ENCODE measurements around the gene NDUFS5.

Gene NDUFS5

DNA sequence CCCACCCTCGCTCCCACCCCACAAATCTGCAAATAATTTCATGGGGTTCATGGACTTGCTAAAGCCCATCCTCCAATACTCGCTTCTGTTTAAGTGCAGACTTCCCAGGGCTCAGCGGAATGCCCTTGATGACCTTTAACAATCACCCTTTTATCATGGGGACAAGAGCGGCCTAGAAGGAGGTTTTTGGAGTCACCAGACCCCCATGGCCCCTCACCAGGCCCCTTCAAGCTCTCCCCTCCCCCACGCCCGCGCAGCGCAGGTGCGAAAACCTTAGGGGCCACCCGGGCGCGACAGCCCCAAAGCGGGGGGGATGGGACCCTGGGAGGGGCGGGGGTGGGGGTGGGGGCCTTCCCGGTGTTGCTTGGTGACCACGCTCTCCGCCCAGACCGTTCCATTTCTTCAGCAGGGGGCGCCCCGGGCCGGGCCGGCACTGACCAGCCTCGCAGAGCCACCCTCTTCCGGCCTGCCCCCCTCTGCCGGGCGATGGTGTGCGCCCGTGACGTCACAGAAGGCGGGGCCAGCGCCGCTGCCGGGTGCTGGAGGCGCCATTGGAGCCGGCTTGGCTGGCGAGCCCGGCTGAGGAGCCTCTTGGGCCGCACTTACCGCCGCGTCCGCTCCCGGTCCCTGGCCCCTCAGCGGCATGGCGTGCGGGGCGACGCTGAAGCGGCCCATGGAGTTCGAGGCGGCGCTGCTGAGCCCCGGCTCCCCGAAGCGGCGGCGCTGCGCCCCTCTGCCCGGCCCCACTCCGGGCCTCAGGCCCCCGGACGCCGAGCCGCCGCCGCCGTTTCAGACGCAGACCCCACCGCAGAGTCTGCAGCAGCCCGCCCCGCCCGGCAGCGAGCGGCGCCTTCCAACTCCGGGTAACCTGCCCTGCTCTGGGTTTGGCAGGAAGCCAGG is 35.2 kb upstream of the NDUFS5 start, which contains the start of gene AKIRIN1:
Gene AKIRIN1 (plus strand): TSS at position 539 of the 900 bp plus-strand sequence. CDS start 105 bp downstream, at position 644.
- intact Hi-C loops (cut with DNase I; ENCODE audit: low total_unique reads), result loop anchor here (5.0 kb wide), 1 partner anchor 129 kb away; no protein-coding TSS in a partner anchor
- TF ChIP-seq CTCF (IDR thresholded peaks at IDR 0.05), result peak; percentile 22 to 39
- H3K27me3 ChIP-seq, result no peaks in the 10 kb centered on the region
- peak within 1 kb of the TSS; percentile 87 to 93 for H3K27ac ChIP-seq
- H3K36me3 ChIP-seq, result peaks cover 0 to 6% (median 0%) of the 10 kb centered on the region in 3 donors
- peak; percentile 97 to 99 for DNase-seq
- H3K9me3 ChIP-seq, result no peaks in the 10 kb centered on the region
- H3K4me3 ChIP-seq, result peak within 1 kb of the TSS; percentile 99 to 100
- H3K4me1 ChIP-seq, result peaks cover 0 to 28% (median 20%) of the 10 kb centered on the region in 4 donors

GRCh38 chr1:38991638-38992411 is 34.3 kb upstream of the NDUFS5 start:
- peaks cover 0 to 11% (median 0%) of the 10 kb centered on the region in 3 donors for H3K36me3 ChIP-seq
- TF ChIP-seq CTCF (IDR thresholded peaks at IDR 0.05), result no peak
- intact Hi-C loops (cut with DNase I; ENCODE audit: low total_unique reads), result loop anchor here (5.0 kb wide), 1 partner anchor 130 kb away; no protein-coding TSS in a partner anchor
- no peaks in the 10 kb centered on the region for H3K27me3 ChIP-seq
- peak overlapping the region; percentile 87 to 93 for H3K27ac ChIP-seq
- H3K4me3 ChIP-seq, result peak overlapping the region; percentile 99 to 100
- DNase-seq, result peak; percentile 31 to 74
- H3K9me3 ChIP-seq, result no peaks in the 10 kb centered on the region
- peaks cover 0 to 34% (median 21%) of the 10 kb centered on the region in 4 donors for H3K4me1 ChIP-seq

GRCh38 chr1:38992412-38993111 is 33.6 kb upstream of the NDUFS5 start:
- TF ChIP-seq CTCF (IDR thresholded peaks at IDR 0.05), result no peak
- intact Hi-C loops (cut with DNase I; ENCODE audit: low total_unique reads), result loop anchor here (5.0 kb wide), 1 partner anchor 130 kb away; no protein-coding TSS in a partner anchor
- Histone ChIP-seq H3K27me3 (no peaks in the 10 kb centered on the region), H3K9me3 (no peaks in the 10 kb centered on the region), H3K27ac (peak overlapping the region; percentile 87 to 93), H3K4me1 (peaks cover 0 to 42% (median 26%) of the 10 kb centered on the region in 4 donors), H3K36me3 (peaks cover 0 to 11% (median 0%) of the 10 kb centered on the region in 3 donors), H3K4me3 (peak overlapping the region; percentile 99 to 100)
- DNase-seq, result no peak

DNA sequence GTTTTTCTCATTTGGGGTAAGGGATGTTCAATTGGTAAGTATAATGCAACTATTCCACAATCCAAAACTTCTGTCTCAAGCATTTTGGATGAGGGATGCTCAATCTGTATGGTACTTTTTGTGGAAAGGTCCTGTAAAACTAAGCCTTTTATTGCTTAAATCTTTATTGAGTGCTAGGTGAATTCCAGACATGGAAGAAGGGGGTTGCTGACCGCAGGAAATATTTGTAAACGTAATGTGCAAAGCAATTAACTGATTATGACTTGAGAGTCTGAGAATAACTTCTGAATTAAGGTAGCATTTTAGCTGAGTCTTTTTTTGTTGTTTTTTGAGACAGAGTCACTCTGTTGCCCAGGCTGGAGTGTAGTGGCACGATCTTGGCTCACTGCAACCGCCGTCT is 32.0 kb upstream of the NDUFS5 start:
- TF ChIP-seq CTCF (IDR thresholded peaks at IDR 0.05), result no peak
- H3K27me3 ChIP-seq, result no peaks in the 10 kb centered on the region
- H3K4me1 ChIP-seq, result peaks cover 0 to 48% (median 29%) of the 10 kb centered on the region in 4 donors
- H3K27ac ChIP-seq, result no peak overlapping the region
- intact Hi-C loops (cut with DNase I; ENCODE audit: low total_unique reads), result loop anchor here (5.0 kb wide), 1 partner anchor 132 kb away; no protein-coding TSS in a partner anchor
- peaks cover 4 to 15% (median 11%) of the 10 kb centered on the region in 3 donors for H3K36me3 ChIP-seq
- no peak overlapping the region for H3K4me3 ChIP-seq
- DNase-seq, result no peak
- no peaks in the 10 kb centered on the region for H3K9me3 ChIP-seq
